PC-9 (cell line): ENCODE measurements around the gene SETBP1.

Experiments
- EZH2 ChIP-seq: fragments of 200-600 bp; sonication (generic); IDR thresholded peaks from 2 replicates; pipeline ENCODE4 v1.8.0; 2017; ENCODE audit warnings: antibody characterized with exemption, low read depth
- TF ChIP-seq, protein P1 (sequence below): fragments of 200-600 bp; sonication (generic); conservative IDR thresholded peaks from 2 replicates; pipeline ENCODE4 v1.6.1; 2017; ENCODE audit warnings: mixed run types, antibody characterized with exemption, mild to moderate bottlenecking, moderate library complexity

DNA sequence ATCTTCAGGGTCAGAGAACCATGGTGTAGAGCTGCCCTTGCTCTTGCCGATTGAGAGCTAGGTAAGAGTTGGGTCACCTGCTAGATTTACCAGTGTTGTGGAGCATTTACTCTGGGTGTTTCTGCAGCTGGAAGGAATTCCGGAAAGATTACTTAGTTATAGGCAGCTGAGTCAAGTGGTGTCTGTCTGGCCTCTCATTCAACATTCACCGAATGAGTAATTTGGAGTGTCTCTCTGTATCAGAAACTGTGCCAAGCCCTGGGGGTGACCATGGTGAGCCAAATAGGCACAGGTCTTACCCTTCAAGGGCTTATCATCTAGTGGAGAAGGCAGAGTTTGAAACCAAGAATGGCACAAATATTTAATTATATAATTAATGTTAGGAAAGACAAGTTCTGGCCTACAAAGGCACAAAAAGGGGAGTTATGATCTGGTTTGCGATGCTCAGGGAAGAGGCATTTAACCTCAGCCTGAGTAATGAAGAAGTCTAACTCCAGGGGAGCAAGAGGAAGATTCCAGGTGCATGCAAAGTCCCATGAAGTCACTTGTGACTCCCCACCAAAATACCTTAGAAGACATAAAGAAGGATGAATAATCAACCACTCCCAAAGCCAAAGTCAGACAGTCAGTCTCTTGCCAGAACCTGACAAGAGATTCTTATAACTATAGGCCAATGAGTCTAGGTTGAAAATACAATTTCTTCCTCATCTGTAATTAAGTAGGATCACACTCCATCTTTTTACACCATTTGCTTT, 12.5 kb downstream of the SETBP1 start:
- TF ChIP-seq, protein P1, sequence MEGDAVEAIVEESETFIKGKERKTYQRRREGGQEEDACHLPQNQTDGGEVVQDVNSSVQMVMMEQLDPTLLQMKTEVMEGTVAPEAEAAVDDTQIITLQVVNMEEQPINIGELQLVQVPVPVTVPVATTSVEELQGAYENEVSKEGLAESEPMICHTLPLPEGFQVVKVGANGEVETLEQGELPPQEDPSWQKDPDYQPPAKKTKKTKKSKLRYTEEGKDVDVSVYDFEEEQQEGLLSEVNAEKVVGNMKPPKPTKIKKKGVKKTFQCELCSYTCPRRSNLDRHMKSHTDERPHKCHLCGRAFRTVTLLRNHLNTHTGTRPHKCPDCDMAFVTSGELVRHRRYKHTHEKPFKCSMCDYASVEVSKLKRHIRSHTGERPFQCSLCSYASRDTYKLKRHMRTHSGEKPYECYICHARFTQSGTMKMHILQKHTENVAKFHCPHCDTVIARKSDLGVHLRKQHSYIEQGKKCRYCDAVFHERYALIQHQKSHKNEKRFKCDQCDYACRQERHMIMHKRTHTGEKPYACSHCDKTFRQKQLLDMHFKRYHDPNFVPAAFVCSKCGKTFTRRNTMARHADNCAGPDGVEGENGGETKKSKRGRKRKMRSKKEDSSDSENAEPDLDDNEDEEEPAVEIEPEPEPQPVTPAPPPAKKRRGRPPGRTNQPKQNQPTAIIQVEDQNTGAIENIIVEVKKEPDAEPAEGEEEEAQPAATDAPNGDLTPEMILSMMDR, result no peak
- TF ChIP-seq EZH2, result no peak
